ENCODE measurements around the gene GRIP1.

The GRIP1 gene

GRCh38 chr12:66447643-66448042, 231.2 kb downstream of the GRIP1 start:
- TF ChIP-seq, protein P1, sequence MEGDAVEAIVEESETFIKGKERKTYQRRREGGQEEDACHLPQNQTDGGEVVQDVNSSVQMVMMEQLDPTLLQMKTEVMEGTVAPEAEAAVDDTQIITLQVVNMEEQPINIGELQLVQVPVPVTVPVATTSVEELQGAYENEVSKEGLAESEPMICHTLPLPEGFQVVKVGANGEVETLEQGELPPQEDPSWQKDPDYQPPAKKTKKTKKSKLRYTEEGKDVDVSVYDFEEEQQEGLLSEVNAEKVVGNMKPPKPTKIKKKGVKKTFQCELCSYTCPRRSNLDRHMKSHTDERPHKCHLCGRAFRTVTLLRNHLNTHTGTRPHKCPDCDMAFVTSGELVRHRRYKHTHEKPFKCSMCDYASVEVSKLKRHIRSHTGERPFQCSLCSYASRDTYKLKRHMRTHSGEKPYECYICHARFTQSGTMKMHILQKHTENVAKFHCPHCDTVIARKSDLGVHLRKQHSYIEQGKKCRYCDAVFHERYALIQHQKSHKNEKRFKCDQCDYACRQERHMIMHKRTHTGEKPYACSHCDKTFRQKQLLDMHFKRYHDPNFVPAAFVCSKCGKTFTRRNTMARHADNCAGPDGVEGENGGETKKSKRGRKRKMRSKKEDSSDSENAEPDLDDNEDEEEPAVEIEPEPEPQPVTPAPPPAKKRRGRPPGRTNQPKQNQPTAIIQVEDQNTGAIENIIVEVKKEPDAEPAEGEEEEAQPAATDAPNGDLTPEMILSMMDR (conservative IDR thresholded peaks at IDR 0.05; ENCODE audit: low read depth) = no peak
- CTCF ChIA-PET = no interaction called here
- POLR2A ChIA-PET (ENCODE audit: low non-redundant PET) = no interaction called here
- no peak for DNase-seq (ENCODE audit: low spot score)
- no peak overlapping the region for H3K27ac ChIP-seq

GRCh38 chr12:66446276-66446675, 232.6 kb downstream of the GRIP1 start:
- POLR2A ChIA-PET (ENCODE audit: low non-redundant PET) = no interaction called here
- CTCF ChIA-PET = no interaction called here
- H3K27ac ChIP-seq = no peak overlapping the region
- TF ChIP-seq, protein P1 (conservative IDR thresholded peaks at IDR 0.05; ENCODE audit: low read depth) = no peak
- no peak for DNase-seq (ENCODE audit: low spot score)

GRCh38 chr12:66441905-66442559, 236.8 kb downstream of the GRIP1 start:
- DNase-seq (ENCODE audit: low spot score) = no peak
- POLR2A ChIA-PET (ENCODE audit: low non-redundant PET) = interaction anchor here (0.5 kb wide), 1 partner anchor 78 kb away, joined by 12 read pairs; no protein-coding TSS in a partner anchor
- TF ChIP-seq, protein P1 (conservative IDR thresholded peaks at IDR 0.05; ENCODE audit: low read depth) = no peak

GRCh38 chr12:66438601-66439000, 240.3 kb downstream of the GRIP1 start:
- DNase-seq (ENCODE audit: low spot score) = no peak
- H3K27ac ChIP-seq = no peak overlapping the region
- TF ChIP-seq, protein P1 (conservative IDR thresholded peaks at IDR 0.05; ENCODE audit: low read depth) = no peak
- ChIA-PET CTCF (interaction anchor here (0.6 kb wide), 1 partner anchor 185 kb away, joined by 4 read pairs; no protein-coding TSS in a partner anchor), POLR2A (ENCODE audit: low non-redundant PET) (no interaction called here)

More at GRCh38 chr12:66441905-66442559, 236.8 kb downstream of the GRIP1 start:
- CTCF ChIA-PET = interaction anchor here (0.5 kb wide), 1 partner anchor 267 kb away, joined by 3 read pairs; no protein-coding TSS in a partner anchor
- H3K27ac ChIP-seq = no peak overlapping the region

- DNase-seq (ENCODE audit: low spot score) = no peak
- TF ChIP-seq, protein P1 (conservative IDR thresholded peaks at IDR 0.05; ENCODE audit: low read depth) = no peak
- POLR2A ChIA-PET (ENCODE audit: low non-redundant PET) = interaction anchor here (0.6 kb wide), 1 partner anchor 108 kb away, joined by 6 read pairs; no protein-coding TSS in a partner anchor
- no peak overlapping the region for H3K27ac ChIP-seq
- CTCF ChIA-PET = no interaction called here
Measured at GRCh38 chr12:66430106-66430505, 248.8 kb downstream of the GRIP1 start.

DNA sequence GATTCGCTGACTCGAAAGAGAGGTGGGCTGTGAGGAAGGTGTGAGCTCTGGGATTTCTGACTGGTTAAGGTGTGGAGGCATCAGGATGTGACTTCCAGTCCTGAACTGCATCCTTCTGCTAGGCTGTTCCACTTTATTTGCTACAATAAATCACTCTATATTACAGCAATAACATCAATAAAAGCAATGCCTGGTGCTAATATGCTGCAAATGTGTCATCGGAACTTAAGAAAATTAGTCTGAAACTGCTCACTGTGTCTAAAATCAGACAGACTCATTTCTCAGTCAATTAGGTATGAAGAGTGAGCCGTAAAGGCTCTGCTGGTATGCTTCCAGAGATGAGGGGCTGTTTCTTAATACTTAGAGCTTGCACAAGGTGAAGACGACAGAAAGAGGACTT, 250.0 kb downstream of the GRIP1 start:
- no peak overlapping the region for H3K27ac ChIP-seq
- POLR2A ChIA-PET (ENCODE audit: low non-redundant PET) = no interaction called here
- CTCF ChIA-PET = no interaction called here
- TF ChIP-seq, protein P1 (conservative IDR thresholded peaks at IDR 0.05; ENCODE audit: low read depth) = no peak
- DNase-seq (ENCODE audit: low spot score) = no peak

All from RWPE1 (cell line).